Stimulated activated effector memory CD8-positive, alpha-beta T cell treated with anti-CD3 and anti-CD28 coated beads, Interleukin-12 subunit alpha, Interleukin-12 subunit beta, amount 100 ng/mL, for 72 hours (primary cell): Measurements from ENCODE around the gene SLC4A9.
"Not testable (repeated sequence)": the region's sequence is repeated elsewhere in the genome, so short reads cannot be mapped to it uniquely, and the experiment has no call there.

Experiments
- ATAC-seq: fragments of 150-1000 bp; cut with Tn5 transposase; 2 replicates; pipeline ENCODE4 v1.10.0; 2021
- DNase-seq, 2 donors: peaks; one replicate each; pipeline ENCODE4 v3.0.0; 2021 to 2022; ENCODE audit warnings: low spot score in 2 of 2
- H3K27ac Mint-ChIP-seq: one replicate; pipeline ENCODE4 v1.8.0; 2022; ENCODE audit warnings: mild to moderate bottlenecking, mixed read lengths
- H3K36me3 Mint-ChIP-seq: one replicate; pipeline ENCODE4 v1.8.0; 2022; ENCODE audit warnings: mild to moderate bottlenecking, mixed read lengths
- H3K4me1 Mint-ChIP-seq: one replicate; pipeline ENCODE4 v1.8.0; 2022; ENCODE audit warnings: mixed read lengths
- H3K4me3 Mint-ChIP-seq: one replicate; pipeline ENCODE4 v1.8.0; 2022; ENCODE audit warnings: mild to moderate bottlenecking, mixed read lengths
- H3K9me3 Mint-ChIP-seq: one replicate; pipeline ENCODE4 v1.8.0; 2022; ENCODE audit warnings: mixed read lengths

Gene SLC4A9

DNA sequence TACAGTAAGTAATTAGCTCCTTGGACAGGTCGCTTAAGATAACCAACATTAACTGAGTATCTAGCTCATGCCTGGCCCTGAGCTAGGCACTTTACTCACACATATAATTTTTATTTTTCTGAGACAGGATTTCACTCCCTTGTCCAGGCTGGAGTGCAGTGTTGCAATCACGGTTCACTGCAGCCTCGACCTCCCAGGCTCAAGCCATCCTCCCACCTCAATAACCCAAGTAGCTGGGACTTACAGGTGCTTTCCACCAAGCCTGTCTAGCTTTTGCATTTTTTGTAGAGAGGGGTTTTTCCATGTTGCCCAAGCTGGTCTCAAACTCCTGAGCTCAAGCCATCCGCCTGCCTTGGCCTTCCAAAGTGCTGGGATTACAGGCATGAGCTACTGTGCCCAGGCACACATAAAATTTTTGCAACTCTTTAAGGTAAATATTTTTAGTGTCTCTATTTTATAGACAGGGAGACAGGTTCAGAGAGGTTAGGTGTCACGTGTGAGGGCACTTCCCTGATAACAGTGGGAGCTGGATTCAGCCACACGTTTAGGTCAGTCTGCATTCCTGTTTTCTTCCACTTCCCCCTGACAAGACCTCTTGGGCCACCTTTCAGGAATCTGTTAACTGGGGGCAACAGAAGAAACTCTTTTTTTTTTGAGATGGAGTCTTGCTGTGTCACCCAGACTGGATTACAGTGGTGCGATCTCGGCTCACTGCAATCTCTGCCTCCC is 31.8 kb upstream of the SLC4A9 start:
- no peak overlapping the region for H3K27ac Mint-ChIP-seq
- H3K36me3 Mint-ChIP-seq = no peaks in the 10 kb centered on the region
- H3K4me1 Mint-ChIP-seq = no peaks in the 10 kb centered on the region
- H3K4me3 Mint-ChIP-seq = no peak overlapping the region
- no peak for DNase-seq
- H3K9me3 Mint-ChIP-seq = no peaks in the 10 kb centered on the region
- ATAC-seq = no peak

DNA sequence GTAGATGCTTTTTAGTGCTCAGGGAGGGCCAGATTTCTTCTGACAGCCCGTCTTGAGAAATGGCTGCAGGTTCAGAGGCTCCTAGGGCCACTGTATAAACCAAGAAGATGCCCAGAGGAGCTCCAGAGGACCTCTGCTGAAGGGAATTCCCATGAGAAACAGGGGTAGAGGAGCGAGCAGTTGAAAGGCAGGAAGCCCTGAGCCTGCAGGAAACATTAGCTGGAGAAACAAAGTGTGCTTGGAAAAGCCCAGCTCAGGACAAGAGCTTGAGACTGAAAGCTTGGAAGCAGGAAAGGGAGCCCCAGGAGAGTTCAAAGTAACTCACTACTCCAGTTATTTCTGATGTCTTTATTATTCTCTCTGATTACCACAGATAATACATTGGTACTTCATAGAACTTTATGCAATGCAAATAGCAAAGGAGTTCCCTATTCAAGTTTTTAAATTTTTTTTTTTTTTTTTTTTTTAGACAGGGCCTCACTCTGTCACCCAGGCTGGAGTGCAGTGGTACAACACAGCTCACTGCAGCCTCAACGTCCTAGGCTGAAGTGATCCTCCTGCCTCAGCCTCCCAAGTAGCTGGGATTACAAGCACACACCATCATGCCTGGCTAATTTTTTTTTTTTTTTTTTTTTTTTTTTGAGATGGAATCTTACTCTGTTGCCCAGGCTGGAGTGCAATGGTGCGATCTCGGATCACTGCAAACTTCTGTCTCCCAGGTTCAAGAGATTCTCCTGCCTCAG is 30.1 kb upstream of the SLC4A9 start:
- H3K4me3 Mint-ChIP-seq = no peak overlapping the region
- peaks cover 13% of the 10 kb centered on the region for H3K36me3 Mint-ChIP-seq
- no peaks in the 10 kb centered on the region for H3K4me1 Mint-ChIP-seq
- ATAC-seq = no peak
- DNase-seq = no peak
- no peaks in the 10 kb centered on the region for H3K9me3 Mint-ChIP-seq
- H3K27ac Mint-ChIP-seq = no peak overlapping the region

GRCh38 chr5:140331638-140332037 is 28.4 kb upstream of the SLC4A9 start:
- Mint-ChIP-seq H3K4me3 (no peak overlapping the region), H3K27ac (no peak overlapping the region), H3K9me3 (no peaks in the 10 kb centered on the region), H3K4me1 (peaks cover 5% of the 10 kb centered on the region), H3K36me3 (peaks cover 28% of the 10 kb centered on the region)
- DNase-seq (no peak), ATAC-seq (no peak)

DNA sequence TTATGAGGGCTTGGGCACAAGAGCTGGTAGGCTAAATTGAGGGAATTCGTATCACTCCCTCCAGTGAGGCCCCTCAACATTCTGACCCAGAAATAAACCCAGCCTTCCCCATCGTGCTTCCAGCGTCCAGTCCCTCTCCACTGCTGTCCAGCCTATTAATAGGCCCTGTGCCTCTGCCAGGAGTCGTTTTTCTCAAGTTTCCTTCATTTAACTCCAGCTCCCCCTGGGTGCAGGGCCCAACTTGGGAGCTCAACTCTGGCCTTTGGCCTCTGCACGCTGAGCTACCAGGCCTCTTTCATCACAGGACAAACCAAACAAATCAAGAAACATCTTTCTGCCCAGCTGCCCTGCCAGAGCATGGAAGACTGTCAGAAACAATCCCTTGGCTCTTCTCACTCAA is 23.6 kb upstream of the SLC4A9 start:
- no peak overlapping the region for H3K4me3 Mint-ChIP-seq
- no peak for ATAC-seq
- no peaks in the 10 kb centered on the region for H3K9me3 Mint-ChIP-seq
- no peak for DNase-seq
- no peak overlapping the region for H3K27ac Mint-ChIP-seq
- H3K4me1 Mint-ChIP-seq = peaks cover 5% of the 10 kb centered on the region
- peaks cover 63% of the 10 kb centered on the region for H3K36me3 Mint-ChIP-seq

DNA sequence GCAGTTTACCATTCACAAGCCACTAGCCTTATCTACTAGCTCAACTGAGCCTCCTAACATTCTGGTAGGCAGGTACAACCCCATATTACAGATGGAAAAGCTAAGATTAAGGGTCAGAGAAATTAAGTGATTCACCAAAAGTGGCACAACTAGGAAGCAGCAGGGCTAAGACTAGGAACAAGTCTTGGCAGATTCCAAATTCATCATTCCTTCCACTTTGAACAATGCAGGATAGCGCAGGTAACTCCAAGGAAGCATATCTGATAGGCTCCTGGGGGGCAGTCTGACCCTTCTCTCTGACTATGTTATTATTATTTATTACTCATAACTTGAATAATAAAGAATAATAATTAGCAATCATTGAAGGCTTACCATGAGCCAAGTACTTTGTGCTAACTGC is 22.1 kb upstream of the SLC4A9 start:
- H3K36me3 Mint-ChIP-seq = peaks cover 74% of the 10 kb centered on the region
- no peak overlapping the region for H3K27ac Mint-ChIP-seq
- H3K4me3 Mint-ChIP-seq = no peak overlapping the region
- ATAC-seq = no peak
- peaks cover 19% of the 10 kb centered on the region for H3K4me1 Mint-ChIP-seq
- no peak for DNase-seq
- no peaks in the 10 kb centered on the region for H3K9me3 Mint-ChIP-seq

GRCh38 chr5:140338336-140338735 is 21.7 kb upstream of the SLC4A9 start:
- Mint-ChIP-seq H3K27ac (no peak overlapping the region), H3K9me3 (no peaks in the 10 kb centered on the region), H3K4me3 (no peak overlapping the region), H3K36me3 (peaks cover 74% of the 10 kb centered on the region), H3K4me1 (peaks cover 23% of the 10 kb centered on the region)
- ATAC-seq = no peak
- no peak for DNase-seq

DNA sequence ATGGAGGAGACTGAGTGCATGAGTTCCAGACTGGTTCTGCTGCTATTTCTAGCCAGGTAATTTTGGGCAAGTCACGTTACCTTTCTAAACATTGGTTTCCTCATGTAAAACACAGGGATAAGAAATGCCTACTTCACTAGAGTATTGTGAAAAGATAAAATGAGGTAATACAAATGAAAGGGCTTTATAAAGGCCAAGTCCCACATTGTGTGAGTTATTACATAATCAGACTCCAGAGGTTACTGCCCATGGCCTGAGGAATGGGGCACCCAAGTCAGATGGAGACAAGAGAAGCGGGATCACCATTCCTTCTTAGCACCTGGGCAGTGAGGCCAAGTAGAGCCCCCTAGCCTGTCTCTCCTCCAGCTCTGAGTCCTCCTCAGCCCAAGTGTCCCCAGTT is 21.1 kb upstream of the SLC4A9 start:
- ATAC-seq (no peak), DNase-seq (no peak)
- no peak overlapping the region for H3K27ac Mint-ChIP-seq
- peaks cover 25% of the 10 kb centered on the region for H3K4me1 Mint-ChIP-seq
- H3K9me3 Mint-ChIP-seq = no peaks in the 10 kb centered on the region
- H3K4me3 Mint-ChIP-seq = no peak overlapping the region
- peaks cover 75% of the 10 kb centered on the region for H3K36me3 Mint-ChIP-seq

DNA sequence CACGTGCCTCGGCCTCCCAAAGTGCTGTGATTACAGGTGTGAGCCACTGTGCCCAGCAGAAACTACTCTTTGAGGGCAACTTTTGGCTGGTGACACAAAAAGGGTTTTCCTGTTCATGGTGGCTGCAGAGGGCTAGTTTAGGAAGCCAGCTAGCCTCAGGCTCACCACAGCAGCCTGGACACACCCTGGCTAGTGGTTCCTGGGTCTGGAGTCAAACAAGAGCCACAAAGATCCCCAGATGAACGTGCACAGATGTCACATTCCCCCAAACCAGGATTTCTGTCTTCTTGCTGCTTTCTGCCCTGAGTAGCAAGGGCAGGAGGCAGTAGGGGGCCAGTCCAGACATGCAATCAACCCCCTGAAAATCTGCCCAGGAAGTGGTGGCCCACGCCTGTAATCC is 20.4 kb upstream of the SLC4A9 start:
- DNase-seq = no peak
- no peak overlapping the region for H3K27ac Mint-ChIP-seq
- ATAC-seq = no peak
- H3K4me1 Mint-ChIP-seq = peaks cover 32% of the 10 kb centered on the region
- H3K36me3 Mint-ChIP-seq = peaks cover 74% of the 10 kb centered on the region
- H3K4me3 Mint-ChIP-seq = no peak overlapping the region
- no peaks in the 10 kb centered on the region for H3K9me3 Mint-ChIP-seq

GRCh38 chr5:140340605-140341121 is 19.3 kb upstream of the SLC4A9 start:
- no peak overlapping the region for H3K27ac Mint-ChIP-seq
- H3K4me3 Mint-ChIP-seq = no peak overlapping the region
- ATAC-seq (no peak), DNase-seq (no peak)
- no peaks in the 10 kb centered on the region for H3K9me3 Mint-ChIP-seq
- peaks cover 42% of the 10 kb centered on the region for H3K4me1 Mint-ChIP-seq
- H3K36me3 Mint-ChIP-seq = peaks cover 64% of the 10 kb centered on the region

DNA sequence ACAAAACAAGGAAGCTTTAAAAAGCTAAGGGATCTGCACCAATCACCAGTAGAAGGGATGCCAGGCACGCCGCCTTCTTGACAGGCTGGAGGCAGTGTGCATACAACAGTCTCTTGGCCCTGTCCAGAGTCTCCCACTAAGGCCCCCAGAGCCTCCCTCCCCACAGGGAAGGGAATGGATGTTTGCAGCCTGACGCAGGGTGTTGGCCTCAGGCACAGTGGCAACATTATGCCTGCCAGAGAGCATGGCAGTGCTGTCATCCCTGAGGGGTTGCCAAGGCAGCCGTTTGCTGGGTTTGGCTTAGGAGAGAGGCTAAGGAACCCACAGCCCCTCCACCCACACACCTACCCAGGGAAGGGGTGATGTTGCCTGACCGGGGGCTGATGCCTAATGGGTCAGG is 18.4 kb upstream of the SLC4A9 start:
- Mint-ChIP-seq H3K27ac (peak overlapping the region; percentile 91), H3K4me3 (peak overlapping the region; percentile 75), H3K36me3 (peaks cover 57% of the 10 kb centered on the region), H3K9me3 (no peaks in the 10 kb centered on the region), H3K4me1 (peaks cover 38% of the 10 kb centered on the region)
- DNase-seq (no peak), ATAC-seq (no peak)

DNA sequence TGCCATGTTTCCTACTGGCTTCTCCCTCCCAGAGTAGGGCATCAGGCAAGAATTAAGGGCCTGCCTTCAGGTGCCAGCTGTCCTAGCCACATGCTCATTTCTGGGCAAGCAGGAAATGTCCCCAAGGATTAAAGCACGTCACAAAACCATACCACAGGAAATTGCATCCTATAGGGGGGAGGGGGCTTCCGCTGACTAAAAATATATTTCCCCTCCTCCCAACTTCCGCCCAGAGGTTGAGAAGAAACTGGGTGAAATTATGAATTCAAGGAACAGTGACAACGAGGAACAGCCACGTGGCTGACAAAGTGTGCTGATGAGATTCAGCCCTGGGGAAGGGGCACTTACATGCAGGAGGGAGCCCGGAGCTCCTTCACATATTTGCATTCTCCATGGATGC is 17.7 kb upstream of the SLC4A9 start:
- Mint-ChIP-seq H3K4me3 (peak overlapping the region; percentile 75), H3K36me3 (peaks cover 52% of the 10 kb centered on the region)
- DNase-seq = no peak

DNA sequence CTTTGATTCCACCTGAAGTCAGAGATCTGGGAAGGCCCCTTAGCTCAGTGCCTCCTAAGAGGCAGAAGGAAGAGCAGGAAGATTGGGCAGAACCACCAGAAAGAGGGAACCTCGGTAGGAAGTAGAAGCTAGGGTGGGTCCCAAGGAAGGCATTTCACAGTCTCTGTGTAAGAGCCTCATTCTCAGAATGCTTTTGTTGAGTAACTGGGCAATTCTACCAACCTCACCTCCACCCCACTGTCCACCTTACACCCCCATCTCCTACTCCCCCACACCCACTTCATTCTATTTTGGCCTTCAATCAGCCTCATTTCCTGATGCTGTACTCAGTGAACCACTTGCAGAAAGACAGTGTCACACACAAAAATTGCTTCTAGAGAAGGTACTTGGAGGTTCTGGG is 17.1 kb upstream of the SLC4A9 start:
- DNase-seq = no peak
- H3K27ac Mint-ChIP-seq = peak overlapping the region; percentile 91
- ATAC-seq = no peak
- no peaks in the 10 kb centered on the region for H3K9me3 Mint-ChIP-seq
- H3K36me3 Mint-ChIP-seq = peaks cover 52% of the 10 kb centered on the region
- H3K4me1 Mint-ChIP-seq = peaks cover 43% of the 10 kb centered on the region
- peak overlapping the region; percentile 75 for H3K4me3 Mint-ChIP-seq

More for the DNA sequence above, 17.7 kb upstream of the SLC4A9 start:
- ATAC-seq = no peak
- Mint-ChIP-seq H3K9me3 (no peaks in the 10 kb centered on the region), H3K4me1 (peaks cover 41% of the 10 kb centered on the region), H3K27ac (peak overlapping the region; percentile 91)

DNA sequence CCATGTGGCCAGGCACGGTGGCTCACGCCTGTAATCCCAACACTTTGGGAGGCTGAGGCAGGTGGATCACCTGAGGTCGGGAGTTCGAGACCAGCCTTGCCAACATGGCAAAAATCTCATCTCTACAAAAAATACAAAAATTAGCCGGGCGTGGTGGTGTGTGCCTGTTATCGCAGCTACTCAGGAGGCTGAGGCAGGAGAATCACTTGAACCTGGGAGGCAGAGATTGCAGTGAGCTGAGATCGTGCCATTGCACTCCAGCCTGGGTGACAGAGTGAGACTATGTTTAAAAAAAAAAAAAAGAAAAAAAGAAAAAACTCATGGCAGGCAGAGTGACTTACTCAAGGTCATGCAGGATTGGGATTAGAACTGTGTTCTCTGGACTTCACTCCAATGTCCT is 16.1 kb upstream of the SLC4A9 start:
- Mint-ChIP-seq H3K27ac (peak overlapping the region; percentile 91), H3K4me1 (peaks cover 43% of the 10 kb centered on the region)

DNA sequence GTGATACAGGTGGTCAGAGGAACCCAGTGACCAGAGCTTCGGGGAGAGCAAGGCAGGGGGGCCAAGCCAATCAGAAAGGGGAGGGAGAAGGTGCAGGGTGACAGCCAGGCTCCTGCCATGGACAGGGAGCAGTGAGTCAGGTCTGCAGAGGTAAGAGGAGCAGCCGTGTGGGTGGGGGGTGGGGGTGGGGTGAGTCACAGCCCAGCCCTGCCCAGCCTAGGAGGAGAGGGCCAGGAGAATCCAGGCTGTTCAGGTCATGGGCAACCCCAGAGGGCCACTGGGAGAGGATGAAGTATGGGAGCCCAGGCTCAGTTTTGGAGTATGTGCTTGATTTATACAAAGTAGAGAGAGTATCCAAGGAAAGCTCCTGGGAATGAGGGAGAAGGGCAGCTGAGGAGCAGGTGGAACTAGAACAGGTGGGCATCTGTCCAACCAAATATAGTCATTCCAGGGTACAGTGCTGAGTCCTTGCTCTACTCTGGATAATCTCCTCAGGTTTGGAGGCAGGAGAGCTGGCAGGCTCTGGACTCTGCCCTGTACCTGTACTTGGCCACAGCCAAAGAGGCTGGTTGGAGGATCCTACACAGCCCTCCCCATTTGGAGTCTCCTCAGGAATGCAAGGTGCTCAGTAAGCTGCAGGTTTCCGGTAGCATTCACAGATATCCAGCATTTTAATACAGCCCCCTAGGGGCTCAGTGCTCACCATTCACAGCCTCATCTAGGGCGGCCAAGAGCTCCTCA is 15.1 kb upstream of the SLC4A9 start:
- H3K4me3 Mint-ChIP-seq = peak overlapping the region; percentile 75
- peaks cover 36% of the 10 kb centered on the region for H3K36me3 Mint-ChIP-seq
- DNase-seq (no peak), ATAC-seq (peak; percentile 59)
- peaks cover 43% of the 10 kb centered on the region for H3K4me1 Mint-ChIP-seq
- H3K9me3 Mint-ChIP-seq = no peaks in the 10 kb centered on the region
- H3K27ac Mint-ChIP-seq = peak overlapping the region; percentile 91

More for the DNA sequence above, 16.1 kb upstream of the SLC4A9 start:
- H3K9me3 Mint-ChIP-seq, ATAC-seq, DNase-seq: not testable (repeated sequence)
- H3K36me3 Mint-ChIP-seq = peaks cover 46% of the 10 kb centered on the region
- H3K4me3 Mint-ChIP-seq = peak overlapping the region; percentile 75

GRCh38 chr5:140345919-140346347 is 14.1 kb upstream of the SLC4A9 start:
- Mint-ChIP-seq H3K9me3 (no peaks in the 10 kb centered on the region), H3K27ac (no peak overlapping the region), H3K36me3 (peaks cover 26% of the 10 kb centered on the region), H3K4me3 (peak overlapping the region; percentile 75), H3K4me1 (peaks cover 43% of the 10 kb centered on the region)
- DNase-seq = no peak
- ATAC-seq = peak; percentile 12
